Small intestine (tissue), 7 donors: ENCODE data around the gene GRM8. TPM values are rescaled to one million over a fixed set of nuclear protein-coding genes. Genes with fewer than 3 reads are reported as not detected.

ENCODE experiments used
- DNase-seq, 2 donors: peaks; one replicate each; pipeline versions ENCODE4 v3.0.0 to v3.0.0-alpha.2; 2013
- FAIRE-seq: peaks from 2 replicates; lab custom pipeline; 2012; peaks lifted over from hg19 to GRCh38; lab: Jason Lieb, UNC
- H3K27ac ChIP-seq, 3 donors: one replicate each; pipeline ENCODE4 v1.5.1; 2013; ENCODE audit warnings: low read length in 2 of 3, mild to moderate bottlenecking in 2 of 3, control low read depth in 1 of 3, inconsistent platforms in 1 of 3, low read depth in 1 of 3, moderate library complexity in 1 of 3
- H3K27me3 ChIP-seq, 3 donors: one replicate each; pipeline ENCODE4 v1.6.1; 2013; ENCODE audit warnings: low read length in 3 of 3, inconsistent platforms in 1 of 3; ENCODE audit not compliant: control insufficient read depth in 3 of 3, insufficient read depth in 3 of 3
- H3K36me3 ChIP-seq, 3 donors: one replicate each; pipeline ENCODE4 v1.6.1; 2013; ENCODE audit warnings: low read length in 3 of 3, inconsistent platforms in 1 of 3, low read depth in 1 of 3, mild to moderate bottlenecking in 1 of 3, moderate library complexity in 1 of 3; ENCODE audit not compliant: control insufficient read depth in 3 of 3, insufficient read depth in 2 of 3
- H3K4me1 ChIP-seq, 3 donors: one replicate each; pipeline ENCODE4 v1.6.1; 2013; ENCODE audit warnings: low read length in 2 of 3, inconsistent platforms in 1 of 3, low read depth in 1 of 3, mild to moderate bottlenecking in 1 of 3, moderate library complexity in 1 of 3; ENCODE audit not compliant: control insufficient read depth in 3 of 3, insufficient read depth in 2 of 3
- H3K4me3 ChIP-seq, 3 donors: one replicate each; pipeline ENCODE4 v1.5.1; 2013; ENCODE audit warnings: low read length in 3 of 3, control low read depth in 1 of 3, inconsistent platforms in 1 of 3, low read depth in 1 of 3, mild to moderate bottlenecking in 1 of 3, moderate library complexity in 1 of 3
- H3K9me3 ChIP-seq, 2 donors: one replicate each; pipeline ENCODE4 v1.6.1; 2013; ENCODE audit warnings: low read depth in 1 of 2, low read length in 1 of 2; ENCODE audit not compliant: control insufficient read depth in 2 of 2, insufficient read depth in 1 of 2
- WGBS, 3 donors: extraction: QIAGEN DNeasy Blood & Tissue Kit; methylation state at CpG; one replicate each; pipeline ENCODE4 v1.1.7; 2013; 5-methylcytosine and 5-hydroxymethylcytosine counted together
- polyA plus RNA-seq, 4 donors: library from polyadenylated mRNA; stranded (reverse) in 3 of 4; unstranded in 1 of 4; fragments of 200-250 nt in 3 of 4; fragments of 120-200 nt in 1 of 4; gene quantifications; one replicate each; pipeline versions ENCODE4 v1.2.1 to v1.2.3, GENCODE V29; 2013
- donor health status: healthy with polysubstance abuse.
- donor health status: control.
- donor health status: control.
- donor health status: Bipolar disorder and iron deficiency.
- donor health status: healthy.

GRM8 gene
- polyA plus RNA-seq, 4 donors: 0.07 to 0.12 TPM; not detected in 2

GRCh38 chr7:126776498-126776897 is 476.2 kb downstream of the GRM8 start:
- no peak for DNase-seq
- Histone ChIP-seq H3K4me1 (no peaks in the 10 kb centered on the region), H3K9me3 (no peaks in the 10 kb centered on the region), H3K27me3 (no peaks in the 10 kb centered on the region), H3K27ac (no peak overlapping the region), H3K4me3 (no peak overlapping the region), H3K36me3 (no peaks in the 10 kb centered on the region)
- FAIRE-seq: no peak
- WGBS, 3 donors: 55 to 80% (median 64%) methylated on average over 3 of the region's 3 CpGs

GRCh38 chr7:126774077-126774476 is 478.7 kb downstream of the GRM8 start:
- no peak overlapping the region for H3K27ac ChIP-seq
- no peaks in the 10 kb centered on the region for H3K27me3 ChIP-seq
- H3K4me3 ChIP-seq: no peak overlapping the region
- no peaks in the 10 kb centered on the region for H3K4me1 ChIP-seq
- 89 to 92% (median 90%) methylated on average over 3 of the region's 3 CpGs for WGBS, 3 donors
- DNase-seq: no peak
- FAIRE-seq: no peak
- no peaks in the 10 kb centered on the region for H3K9me3 ChIP-seq
- H3K36me3 ChIP-seq: no peaks in the 10 kb centered on the region

GRCh38 chr7:126768836-126769235 is 483.9 kb downstream of the GRM8 start:
- FAIRE-seq (no peak), DNase-seq (no peak)
- Histone ChIP-seq H3K4me3 (no peak overlapping the region), H3K4me1 (no peaks in the 10 kb centered on the region), H3K36me3 (no peaks in the 10 kb centered on the region), H3K27ac (no peak overlapping the region), H3K27me3 (no peaks in the 10 kb centered on the region), H3K9me3 (no peaks in the 10 kb centered on the region)
- 75 to 81% (median 81%) methylated on average over 5 of the region's 5 CpGs for WGBS, 3 donors

GRCh38 chr7:126760914-126761577 is 491.7 kb downstream of the GRM8 start:
- FAIRE-seq: no peak
- no peak for DNase-seq
- Histone ChIP-seq H3K4me1 (no peaks in the 10 kb centered on the region), H3K4me3 (no peak overlapping the region), H3K9me3 (no peaks in the 10 kb centered on the region), H3K27me3 (no peaks in the 10 kb centered on the region), H3K36me3 (no peaks in the 10 kb centered on the region), H3K27ac (no peak overlapping the region)
- 82 to 85% (median 83%) methylated on average over 12 to 13 of the region's 13 CpGs for WGBS, 3 donors

GRCh38 chr7:126755381-126755780 is 497.4 kb downstream of the GRM8 start:
- WGBS, 3 donors: 47 to 63% (median 60%) methylated on average over 3 of the region's 3 CpGs
- Histone ChIP-seq H3K4me1 (no peaks in the 10 kb centered on the region), H3K9me3 (no peaks in the 10 kb centered on the region), H3K4me3 (no peak overlapping the region), H3K36me3 (no peaks in the 10 kb centered on the region), H3K27me3 (no peaks in the 10 kb centered on the region), H3K27ac (no peak overlapping the region)
- FAIRE-seq: no peak
- no peak for DNase-seq

GRCh38 chr7:126750207-126750911 is 502.4 kb downstream of the GRM8 start:
- FAIRE-seq (no peak), DNase-seq (no peak)
- no peaks in the 10 kb centered on the region for H3K36me3 ChIP-seq
- no peaks in the 10 kb centered on the region for H3K9me3 ChIP-seq
- H3K4me1 ChIP-seq: no peaks in the 10 kb centered on the region
- H3K27me3 ChIP-seq: no peaks in the 10 kb centered on the region
- WGBS, 3 donors: 76 to 85% (median 80%) methylated on average over 4 of the region's 4 CpGs
- H3K4me3 ChIP-seq: no peak overlapping the region
- H3K27ac ChIP-seq: no peak overlapping the region

GRCh38 chr7:126728967-126729366 is 523.8 kb downstream of the GRM8 start:
- 31 to 54% (median 38%) methylated on average over 2 of the region's 2 CpGs for WGBS, 3 donors
- FAIRE-seq (no peak), DNase-seq (no peak)
- H3K4me3 ChIP-seq: no peak overlapping the region
- no peaks in the 10 kb centered on the region for H3K27me3 ChIP-seq
- H3K9me3 ChIP-seq: no peaks in the 10 kb centered on the region
- H3K4me1 ChIP-seq: no peaks in the 10 kb centered on the region
- no peak overlapping the region for H3K27ac ChIP-seq
- H3K36me3 ChIP-seq: no peaks in the 10 kb centered on the region

- H3K36me3 ChIP-seq: no peaks in the 10 kb centered on the region
- DNase-seq (no peak), FAIRE-seq (no peak)
- 70 to 77% (median 70%) methylated on average over 5 of the region's 5 CpGs for WGBS, 3 donors
- H3K27me3 ChIP-seq: no peaks in the 10 kb centered on the region
- H3K27ac ChIP-seq: no peak overlapping the region
- H3K4me1 ChIP-seq: no peaks in the 10 kb centered on the region
- no peaks in the 10 kb centered on the region for H3K9me3 ChIP-seq
- no peak overlapping the region for H3K4me3 ChIP-seq
Observed at GRCh38 chr7:126727930-126728391, 524.8 kb downstream of the GRM8 start.
